ENCODE results near the gene FAF1.
"Not testable (repeated sequence)": the region's sequence is repeated elsewhere in the genome, so short reads cannot be mapped to it uniquely, and the experiment has no call there.

DNA sequence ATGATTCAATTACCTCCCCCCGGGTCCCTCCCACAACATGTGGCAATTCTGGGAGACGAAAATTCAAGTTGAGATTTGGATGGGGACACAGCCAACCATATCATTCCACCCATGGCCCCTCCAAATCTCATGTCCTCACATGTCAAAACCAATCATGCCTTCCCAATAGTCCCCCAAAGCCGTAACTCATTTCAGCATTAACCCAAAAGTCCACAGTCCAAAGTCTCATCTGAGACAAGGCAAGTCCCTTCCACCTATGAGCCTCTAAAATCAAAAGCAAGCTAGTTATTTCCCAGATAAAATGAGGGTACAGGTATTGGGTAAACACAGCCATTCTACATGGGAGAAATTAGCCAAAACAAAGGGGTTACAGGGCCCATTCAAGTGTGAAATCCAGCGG is 28.0 kb downstream of the FAF1 start:
- not testable (repeated sequence) for TF ChIP-seq EZH2phosphoT487 (IDR thresholded peaks at IDR 0.05; ENCODE audit: insufficient read depth, low read depth); EZH2 (IDR thresholded peaks at IDR 0.05; ENCODE audit: insufficient read depth, poor library complexity, severe bottlenecking)

Data from GM23248 (cell line).